HG03060 (cell line): ENCODE data around the gene INHA.

Experiments used
- ATAC-seq: cut with Tn5 transposase; IDR thresholded peaks from one replicate; pipeline ENCODE4 v1.9.1; 2021; ENCODE audit warnings: low read depth, moderate number of reproducible peaks; ENCODE audit not compliant: unreplicated experiment

Gene INHA

GRCh38 chr2:219572237-219573001 lies at the start of gene INHA:
TSS of gene INHA (plus strand) at chr2:219572310. CDS start at chr2:219572375, 65 bp downstream.
- ATAC-seq: no peak

- ATAC-seq: no peak
Measured at GRCh38 chr2:219523031-219523671, 49.0 kb upstream of the INHA start.

GRCh38 chr2:219524817-219525216 lies 47.3 kb upstream of the INHA start:
- no peak for ATAC-seq

GRCh38 chr2:219525533-219526232 lies 46.4 kb upstream of the INHA start:
- ATAC-seq: no peak

GRCh38 chr2:219526320-219527075 lies 45.6 kb upstream of the INHA start:
- no peak for ATAC-seq

GRCh38 chr2:219527076-219527394 lies 45.1 kb upstream of the INHA start:
- no peak for ATAC-seq

- no peak for ATAC-seq
Measured at GRCh38 chr2:219527472-219527871, 44.6 kb upstream of the INHA start.

- ATAC-seq: peak; percentile 63
Measured at GRCh38 chr2:219530048-219530963, 41.8 kb upstream of the INHA start.

GRCh38 chr2:219531639-219532377 lies 40.3 kb upstream of the INHA start:
- no peak for ATAC-seq

GRCh38 chr2:219532378-219532649 lies 39.8 kb upstream of the INHA start:
- ATAC-seq: no peak

- ATAC-seq: no peak
Measured at GRCh38 chr2:219533930-219534661, 38.0 kb upstream of the INHA start.

GRCh38 chr2:219536425-219536824 lies 35.7 kb upstream of the INHA start:
- ATAC-seq: no peak

GRCh38 chr2:219536967-219537366 lies 35.1 kb upstream of the INHA start:
- ATAC-seq: no peak

GRCh38 chr2:219537657-219538488 lies 34.2 kb upstream of the INHA start:
- ATAC-seq: no peak

GRCh38 chr2:219538504-219538951 lies 33.6 kb upstream of the INHA start:
- no peak for ATAC-seq

GRCh38 chr2:219538956-219539788 lies 32.9 kb upstream of the INHA start:
- no peak for ATAC-seq
